NCI-H748 (cell line): Measurements from ENCODE around the gene LCE1C.

ENCODE experiments used
- DNase-seq: peaks from one replicate; lab custom pipeline; 2025; ENCODE audit not compliant: unreplicated experiment; lab: John Stamatoyannopoulos, UW

The LCE1C gene

GRCh38 chr1:152806576-152806975 lies at the start of gene LCE1C:
LCE1C (minus strand) TSS chr1:152806651; CDS start chr1:152805478, 1,173 bp downstream.
- DNase-seq, result no peak

DNA sequence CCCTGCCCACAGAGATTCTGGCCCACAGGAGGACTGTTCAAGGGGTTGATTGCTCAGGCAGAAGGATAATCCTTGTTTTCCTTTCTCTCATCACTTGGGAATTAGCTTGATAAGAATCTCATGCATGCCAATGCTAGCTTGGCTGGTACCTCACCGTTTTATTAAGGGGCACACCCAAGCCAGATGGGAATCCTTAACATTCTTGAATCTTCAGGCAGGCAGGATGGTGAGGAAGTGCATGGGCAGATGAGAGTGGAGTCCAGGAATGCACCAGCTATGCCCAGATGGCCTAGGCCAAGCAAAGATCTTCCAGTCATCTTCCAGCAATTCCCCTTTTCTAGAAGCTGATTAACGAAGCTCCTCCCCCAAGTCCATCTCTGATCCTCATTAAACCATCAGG lies 49.2 kb upstream of the LCE1C start:
- no peak for DNase-seq

DNA sequence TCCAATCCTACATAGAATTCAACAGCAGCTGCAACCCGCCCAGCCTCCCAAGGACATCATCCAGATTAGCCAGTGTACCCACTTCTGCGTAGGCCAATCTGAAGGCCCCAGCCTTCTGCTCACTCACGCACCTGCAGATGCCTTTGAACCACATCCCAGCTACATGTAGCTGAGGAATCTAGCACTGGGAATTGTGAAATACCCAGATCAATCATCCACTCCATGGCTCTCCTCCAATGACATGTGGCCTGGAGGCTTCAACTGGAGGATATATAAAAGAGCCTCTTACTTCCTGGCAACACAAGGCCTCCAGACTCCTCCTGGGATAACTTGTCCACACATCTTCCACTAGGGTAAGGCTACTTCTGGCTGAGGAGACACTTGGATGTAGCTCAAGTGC lies 36.1 kb upstream of the LCE1C start, which contains the start of gene LCE6A:
LCE6A (plus strand) TSS at position 301 of the 400 bp plus-strand sequence. CDS start 665 bp downstream, outside the sequence.
- DNase-seq, result no peak

- no peak for DNase-seq
These were observed 30.4 kb upstream of the LCE1C start for GRCh38 chr1:152836870-152837269.

DNA sequence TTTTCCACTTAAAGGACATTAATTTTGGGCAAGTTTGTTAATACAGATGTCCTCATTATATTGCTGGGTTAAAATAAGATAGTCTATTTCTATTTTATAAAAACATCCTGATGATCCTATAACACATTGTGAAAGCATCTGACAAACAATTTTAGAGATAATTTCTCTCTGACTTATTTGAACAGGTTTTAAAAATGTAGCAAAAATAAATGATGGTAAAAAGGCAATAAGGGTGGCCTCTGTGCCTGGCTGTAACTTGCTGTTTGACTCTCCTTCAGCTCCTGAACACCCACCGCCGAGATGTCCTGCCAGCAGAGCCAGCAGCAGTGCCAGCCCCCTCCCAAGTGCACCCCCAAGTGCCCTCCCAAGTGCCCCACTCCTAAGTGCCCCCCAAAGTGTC lies 20.7 kb upstream of the LCE1C start, which contains the start of gene LCE1A:
LCE1A (plus strand) TSS at position 301 of the 400 bp plus-strand sequence; CDS start at position 301, 0 bp downstream.
- DNase-seq, result no peak

GRCh38 chr1:152824964-152825363 lies 18.5 kb upstream of the LCE1C start:
- no peak for DNase-seq

DNA sequence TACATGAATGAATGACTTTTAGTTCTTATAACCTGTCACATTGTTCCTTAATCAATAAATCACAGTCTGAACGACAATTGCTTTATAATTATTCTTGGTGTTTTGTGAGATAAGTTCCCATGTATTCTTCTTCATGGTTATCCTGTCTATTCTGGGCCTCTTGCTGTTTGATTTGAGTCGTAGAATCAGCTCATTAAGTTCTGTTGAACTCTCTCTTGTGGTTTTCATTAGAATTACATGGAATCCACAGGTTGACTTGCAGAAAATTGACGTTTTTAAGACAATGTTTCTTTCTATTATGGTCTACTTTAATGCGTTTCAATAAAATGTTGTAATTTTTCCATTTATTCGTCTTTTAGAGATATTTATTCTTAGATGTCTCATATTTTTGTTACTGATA lies 16.8 kb upstream of the LCE1C start:
- DNase-seq, result no peak

DNA sequence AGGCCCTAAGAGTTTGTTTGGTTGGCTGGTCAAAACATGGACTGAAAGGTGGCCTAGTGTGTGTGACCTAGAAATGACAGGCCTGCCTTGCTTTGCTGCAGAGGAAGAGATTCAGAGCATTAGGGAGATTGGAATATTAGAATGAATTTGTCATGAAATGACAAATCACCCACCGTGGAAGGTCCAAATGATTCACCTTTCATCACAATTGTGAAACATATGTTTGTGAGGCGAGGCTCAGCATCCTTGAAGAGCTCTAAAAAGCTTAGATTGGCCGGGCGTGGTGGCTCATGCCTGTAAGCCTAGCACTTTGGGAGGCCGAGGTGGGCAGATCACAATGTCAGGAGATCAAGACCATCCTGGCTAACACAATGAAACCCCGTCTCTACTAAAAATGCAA lies 10.9 kb upstream of the LCE1C start:
- no peak for DNase-seq

- DNase-seq, result no peak
These were observed 5.2 kb upstream of the LCE1C start, which contains the start of gene LCE1B for GRCh38 chr1:152811671-152812070. LCE1B (plus strand) TSS chr1:152811971; CDS start chr1:152812447, 476 bp downstream.

DNA sequence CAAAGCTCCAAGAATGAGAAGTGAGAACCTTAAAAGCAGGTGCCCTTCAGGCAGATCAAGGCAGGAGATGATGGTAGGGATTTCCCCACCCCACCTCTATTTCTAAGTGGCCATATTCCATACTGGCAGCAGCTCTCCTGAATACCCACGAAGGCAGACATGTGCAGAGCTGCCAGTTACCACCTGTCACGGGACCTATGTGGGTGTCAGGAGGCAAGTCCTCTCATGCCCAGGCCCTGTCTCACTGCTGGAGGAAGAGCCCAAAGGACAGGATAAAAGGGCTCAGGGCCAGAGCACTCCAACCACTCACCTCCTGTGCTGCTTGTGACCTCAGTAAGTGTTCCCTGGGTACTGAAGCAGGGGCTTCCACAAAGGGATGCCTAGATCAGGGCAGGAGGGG lies 4.6 kb upstream of the LCE1C start:
- DNase-seq, result no peak

DNA sequence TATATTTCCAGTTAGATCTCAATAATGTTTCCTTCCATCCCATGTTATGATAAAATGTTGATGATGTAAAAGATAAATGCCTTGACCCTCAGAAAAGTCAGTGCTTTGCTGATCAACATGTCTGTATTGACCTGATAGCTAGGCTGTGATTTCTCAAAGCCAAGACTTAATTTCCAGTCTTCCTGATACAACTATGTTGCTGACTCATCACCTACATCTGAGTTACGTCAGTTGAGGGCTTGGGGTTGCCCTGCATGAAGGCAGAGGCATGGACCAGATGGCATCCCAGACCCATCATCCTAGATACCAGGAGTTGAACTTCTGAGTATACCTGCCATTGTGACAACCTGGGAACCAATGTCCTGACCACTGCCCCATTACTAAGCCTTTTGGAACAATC lies 5.1 kb downstream of the LCE1C start:
- DNase-seq, result no peak

DNA sequence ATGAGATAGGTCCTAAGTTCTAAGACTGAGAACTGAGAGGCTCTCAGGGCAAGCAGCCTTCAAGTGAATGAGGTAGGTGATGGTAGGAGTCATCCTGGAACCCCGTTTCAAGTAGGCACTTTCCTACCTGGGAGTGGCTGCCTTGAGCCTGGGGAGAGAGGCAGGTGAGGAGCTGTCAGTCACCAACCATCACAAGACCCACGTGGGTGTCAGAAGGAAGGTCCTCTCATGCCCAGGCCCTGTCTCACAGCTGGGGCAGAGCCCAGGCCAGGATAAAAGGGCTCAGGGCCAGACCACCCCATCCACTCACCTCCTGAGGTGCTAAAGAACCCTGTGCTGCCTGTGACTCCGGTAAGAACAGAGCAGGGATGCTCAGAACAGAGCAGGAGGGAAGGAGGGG lies 10.0 kb downstream of the LCE1C start, which contains the start of gene LCE1D:
LCE1D (plus strand) TSS at position 301 of the 400 bp plus-strand sequence. CDS start 1,074 bp downstream, outside the sequence.
- no peak for DNase-seq

DNA sequence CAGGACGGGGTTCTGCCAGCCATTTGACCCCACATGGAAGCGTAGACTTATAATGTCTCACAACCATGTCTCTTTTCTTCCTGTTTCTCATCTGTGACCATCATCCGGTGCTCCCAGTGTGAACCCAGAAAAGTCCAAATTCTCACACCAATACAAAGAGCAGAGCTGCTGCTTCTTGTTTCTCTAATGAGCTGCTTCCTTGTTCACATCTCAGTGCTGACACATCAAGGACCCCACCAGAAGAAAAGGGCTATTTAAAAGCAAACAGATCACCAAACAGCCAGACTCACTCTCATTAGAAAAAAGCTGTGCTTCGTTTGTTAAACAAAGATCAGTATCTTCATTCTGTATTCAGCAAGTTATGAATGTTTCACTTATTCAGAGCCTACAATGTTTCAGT lies 10.8 kb downstream of the LCE1C start:
- no peak for DNase-seq

DNA sequence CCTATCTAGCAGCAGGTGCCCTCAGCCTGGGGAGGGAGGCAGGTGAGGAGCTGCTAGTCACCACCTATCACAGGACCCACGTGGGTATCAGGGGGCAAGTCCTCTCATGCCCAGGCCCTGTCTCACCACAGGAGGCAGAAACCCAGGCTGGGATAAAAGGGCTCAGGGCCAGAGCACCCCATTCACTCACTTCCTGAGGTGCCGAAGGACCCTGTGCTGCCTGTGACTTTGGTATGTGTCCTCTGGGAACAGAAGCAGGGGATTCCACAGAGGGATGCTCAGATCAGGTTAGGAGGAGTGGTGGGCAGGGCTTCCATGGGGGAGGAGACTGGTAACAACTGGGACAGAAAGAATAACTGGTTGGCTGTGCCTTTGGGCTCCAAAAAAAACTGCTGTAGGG lies 20.4 kb downstream of the LCE1C start, which contains the start of gene LCE1E:
LCE1E (plus strand) TSS at position 181 of the 400 bp plus-strand sequence. CDS start 1,043 bp downstream, outside the sequence.
- DNase-seq, result no peak

GRCh38 chr1:152783095-152783494 lies 23.4 kb downstream of the LCE1C start:
- no peak for DNase-seq

GRCh38 chr1:152777510-152778137 lies 28.8 kb downstream of the LCE1C start:
- DNase-seq, result peak; percentile 26

DNA sequence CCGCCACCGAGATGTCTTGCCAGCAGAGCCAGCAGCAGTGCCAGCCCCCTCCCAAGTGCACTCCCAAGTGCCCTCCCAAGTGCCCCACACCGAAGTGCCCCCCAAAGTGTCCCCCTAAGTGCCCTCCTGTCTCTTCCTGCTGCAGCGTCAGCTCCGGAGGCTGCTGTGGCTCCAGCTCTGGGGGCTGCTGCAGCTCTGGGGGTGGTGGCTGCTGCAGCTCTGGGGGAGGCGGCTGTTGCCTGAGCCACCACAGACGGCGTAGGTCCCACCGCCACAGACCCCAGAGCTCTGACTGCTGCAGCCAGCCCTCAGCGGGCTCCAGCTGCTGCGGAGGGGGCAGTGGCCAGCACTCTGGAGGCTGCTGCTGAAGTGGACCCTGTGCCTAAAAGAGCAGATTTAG lies 30.1 kb downstream of the LCE1C start:
- no peak for DNase-seq

DNA sequence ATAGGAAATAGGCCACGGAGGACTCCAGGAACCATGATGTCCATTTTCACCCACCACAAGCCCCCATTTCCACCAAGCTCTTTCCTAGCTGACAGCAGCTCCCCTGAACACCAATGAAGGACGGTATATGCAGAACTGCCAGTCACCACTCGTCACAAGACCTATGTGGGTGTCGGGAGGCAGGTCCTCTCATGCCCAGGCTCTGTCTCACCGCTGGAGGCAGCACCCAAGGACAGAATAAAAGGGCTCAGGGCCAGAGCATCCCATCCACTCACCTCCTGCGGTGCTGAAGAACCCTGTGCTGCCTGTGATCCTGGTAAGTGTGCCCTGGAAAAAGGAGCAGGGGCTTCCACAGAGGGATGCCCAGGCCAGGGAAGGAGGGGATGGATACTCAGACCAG lies 31.6 kb downstream of the LCE1C start, which contains the start of gene LCE1F:
LCE1F (plus strand) TSS at position 266 of the 400 bp plus-strand sequence. CDS start 1,232 bp downstream, outside the sequence.
- DNase-seq, result no peak

- DNase-seq, result no peak
These were observed 36.0 kb downstream of the LCE1C start for GRCh38 chr1:152770411-152770810.

DNA sequence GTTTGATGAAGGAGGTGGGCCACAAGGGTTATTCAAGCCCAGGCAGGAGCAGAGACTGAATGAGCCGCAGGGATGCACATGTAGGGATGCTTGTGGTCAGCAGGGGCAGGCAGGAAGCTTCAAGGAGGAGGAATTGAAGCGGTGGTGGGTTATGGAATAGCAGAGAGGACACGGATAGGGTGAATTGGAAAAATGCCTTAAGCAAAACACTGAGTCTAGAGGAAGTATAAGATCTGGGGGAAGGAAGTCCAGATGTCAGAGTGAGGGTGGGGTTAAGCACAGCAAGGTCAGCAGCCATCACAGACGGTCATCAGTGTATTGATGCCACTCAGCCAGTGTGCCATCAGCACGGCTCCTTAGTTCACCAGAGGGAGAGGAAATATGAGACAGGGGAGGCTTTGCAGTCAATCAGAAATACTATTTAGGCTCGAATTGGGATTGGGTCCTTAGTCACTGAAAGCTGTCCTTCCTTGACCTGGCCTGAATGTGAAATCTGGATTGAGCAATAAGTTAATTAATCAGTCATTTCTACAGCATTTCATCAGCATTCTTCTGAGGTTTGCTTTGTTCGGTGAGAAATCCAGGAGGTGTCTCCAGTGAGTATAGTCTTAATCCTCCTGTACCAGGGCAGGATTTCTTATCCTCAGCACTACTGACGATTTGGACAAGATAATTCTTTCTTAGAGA lies 37.5 kb downstream of the LCE1C start:
- no peak for DNase-seq

DNA sequence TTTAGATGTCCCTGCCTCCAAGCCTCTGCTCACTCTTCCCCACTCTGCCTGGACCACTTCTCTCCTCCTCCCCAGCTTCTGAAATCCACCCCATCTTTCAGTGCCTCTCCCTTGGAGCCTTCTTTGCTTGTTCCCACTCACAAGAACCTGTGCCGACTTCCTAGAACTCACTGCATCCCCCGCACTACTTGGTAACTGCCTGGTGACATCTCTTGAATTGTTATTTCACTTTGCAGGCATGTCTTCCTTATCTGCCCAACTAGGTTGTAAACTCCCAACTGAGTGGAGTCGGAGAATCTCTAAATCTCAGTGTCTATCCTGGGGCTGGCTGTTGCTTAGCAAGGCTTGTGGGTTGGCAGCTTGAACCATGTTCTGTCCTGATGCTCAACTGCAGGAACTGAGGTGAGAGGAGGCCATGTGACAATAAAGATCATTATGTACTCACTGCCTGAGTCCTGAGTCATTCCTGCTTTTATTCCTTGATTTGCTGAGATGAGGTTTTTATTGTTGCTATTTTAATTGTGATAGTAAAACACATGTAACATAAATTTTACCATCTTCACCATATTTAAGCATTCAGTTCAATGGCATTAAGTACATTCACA lies 44.7 kb downstream of the LCE1C start:
- no peak for DNase-seq
